CD4-positive, alpha-beta T cell treated with Interleukin-12 subunit alpha and Interleukin-12 subunit beta, for 1 hour (primary cell): ENCODE measurements around the gene EFEMP1.

ENCODE experiments used
- DNase-seq: peaks from one replicate; pipeline ENCODE4 v3.0.0-alpha.2; 2020

Gene EFEMP1, protein sequence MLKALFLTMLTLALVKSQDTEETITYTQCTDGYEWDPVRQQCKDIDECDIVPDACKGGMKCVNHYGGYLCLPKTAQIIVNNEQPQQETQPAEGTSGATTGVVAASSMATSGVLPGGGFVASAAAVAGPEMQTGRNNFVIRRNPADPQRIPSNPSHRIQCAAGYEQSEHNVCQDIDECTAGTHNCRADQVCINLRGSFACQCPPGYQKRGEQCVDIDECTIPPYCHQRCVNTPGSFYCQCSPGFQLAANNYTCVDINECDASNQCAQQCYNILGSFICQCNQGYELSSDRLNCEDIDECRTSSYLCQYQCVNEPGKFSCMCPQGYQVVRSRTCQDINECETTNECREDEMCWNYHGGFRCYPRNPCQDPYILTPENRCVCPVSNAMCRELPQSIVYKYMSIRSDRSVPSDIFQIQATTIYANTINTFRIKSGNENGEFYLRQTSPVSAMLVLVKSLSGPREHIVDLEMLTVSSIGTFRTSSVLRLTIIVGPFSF

DNA sequence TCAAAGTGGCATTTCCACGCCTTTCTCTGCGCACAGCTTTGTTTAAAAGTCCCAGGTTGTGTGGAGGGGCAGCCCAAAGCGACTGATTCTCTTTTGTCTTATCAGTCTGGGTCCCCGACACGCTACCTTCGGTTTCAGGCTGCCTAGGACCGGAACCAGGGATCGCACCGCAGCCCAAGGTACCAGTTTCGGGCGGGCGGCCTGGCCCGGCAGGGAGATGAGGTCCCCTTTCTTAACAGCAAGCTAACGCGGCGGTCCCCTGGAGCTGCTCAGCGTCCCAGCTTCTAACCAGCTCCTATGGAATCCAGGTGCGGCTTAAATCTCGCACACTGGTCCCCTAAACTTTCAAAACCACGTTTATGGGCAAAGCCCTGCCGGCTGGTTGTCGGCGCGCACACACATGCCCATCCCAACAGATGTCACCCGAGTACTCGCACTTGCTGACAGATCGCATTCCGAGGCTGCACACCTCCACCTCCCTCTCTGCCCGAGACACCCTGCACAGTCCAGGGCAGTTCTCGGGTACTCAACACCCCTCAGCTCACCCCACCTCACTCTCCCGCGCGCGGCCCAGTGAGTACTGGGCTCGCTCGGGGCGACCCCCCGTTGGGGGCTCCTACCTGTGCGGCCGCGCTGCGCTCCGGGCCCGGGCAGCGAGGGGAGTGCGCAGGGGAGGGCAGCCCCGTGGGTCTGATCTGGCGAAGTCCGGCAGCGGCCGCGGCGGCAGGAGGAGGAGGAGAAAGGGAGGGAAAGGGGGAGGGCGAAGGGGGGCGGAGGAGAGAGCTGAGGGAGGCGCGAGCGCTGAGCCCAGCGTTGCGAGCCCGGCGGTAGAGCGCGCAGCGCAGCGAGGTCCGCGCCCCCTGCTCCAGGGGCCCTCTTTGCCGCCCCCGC is at the start of gene EFEMP1:
TSS of gene EFEMP1 (minus strand) at position 692 of the 891 bp plus-strand sequence. CDS start 1,342 bp downstream, outside the sequence.
- DNase-seq: no peak

- DNase-seq: no peak
Observed at GRCh38 chr2:55970500-55970899, 46.9 kb upstream of the EFEMP1 start.

DNA sequence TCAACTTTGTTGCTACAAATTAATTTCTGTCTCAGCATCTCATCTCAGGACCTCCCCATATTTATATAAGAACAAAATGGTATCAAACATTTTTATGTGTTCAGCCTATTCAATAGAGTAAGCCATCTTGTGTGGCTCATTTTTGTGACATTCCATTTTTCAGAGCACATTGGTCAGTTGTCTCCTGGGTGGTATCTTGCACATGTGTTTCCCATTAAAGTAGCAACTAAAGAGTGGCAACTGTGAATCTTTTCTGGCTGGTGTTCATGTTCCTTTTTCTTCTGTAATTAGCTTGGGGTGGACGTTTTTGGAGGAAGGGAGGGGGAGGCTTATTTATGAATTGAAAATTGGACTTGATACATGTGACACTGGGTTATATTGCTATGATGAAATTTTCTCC is 45.4 kb upstream of the EFEMP1 start:
- DNase-seq: no peak

DNA sequence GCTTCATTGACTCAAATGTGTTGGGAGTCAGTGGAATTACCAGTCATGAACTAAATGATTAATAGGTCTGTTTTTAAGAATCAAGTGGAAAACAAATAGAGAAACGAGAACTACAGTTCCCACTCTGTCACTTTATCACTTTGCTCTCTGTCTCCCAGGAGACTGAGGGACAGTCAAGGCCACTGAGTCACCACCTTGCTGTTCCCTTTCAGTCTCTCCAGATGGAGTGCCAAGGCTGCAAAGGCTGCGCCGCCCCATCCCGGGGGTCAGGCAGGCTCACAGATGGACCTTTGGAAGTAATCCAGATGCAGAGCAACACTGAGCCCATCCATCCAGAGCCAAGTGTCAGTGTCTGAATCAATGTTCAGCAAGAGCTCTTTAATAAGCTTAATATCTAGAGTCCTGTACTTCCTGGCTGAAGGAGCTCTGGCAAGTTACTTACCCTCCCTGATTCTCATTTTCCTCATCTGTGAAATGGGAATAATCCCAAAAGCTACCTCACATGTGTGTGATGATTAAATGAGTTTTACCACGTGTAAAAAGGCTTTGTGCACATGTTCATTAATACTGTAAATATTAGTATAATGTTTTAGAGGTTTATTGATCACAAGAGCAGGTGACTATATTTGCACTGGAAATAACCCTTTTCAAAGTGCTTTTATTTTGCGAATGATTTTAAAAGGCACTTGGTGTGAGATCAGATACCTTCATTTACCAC is 43.0 kb upstream of the EFEMP1 start:
- no peak for DNase-seq

- DNase-seq: no peak
Observed at GRCh38 chr2:55965966-55966365, 42.4 kb upstream of the EFEMP1 start.

DNA sequence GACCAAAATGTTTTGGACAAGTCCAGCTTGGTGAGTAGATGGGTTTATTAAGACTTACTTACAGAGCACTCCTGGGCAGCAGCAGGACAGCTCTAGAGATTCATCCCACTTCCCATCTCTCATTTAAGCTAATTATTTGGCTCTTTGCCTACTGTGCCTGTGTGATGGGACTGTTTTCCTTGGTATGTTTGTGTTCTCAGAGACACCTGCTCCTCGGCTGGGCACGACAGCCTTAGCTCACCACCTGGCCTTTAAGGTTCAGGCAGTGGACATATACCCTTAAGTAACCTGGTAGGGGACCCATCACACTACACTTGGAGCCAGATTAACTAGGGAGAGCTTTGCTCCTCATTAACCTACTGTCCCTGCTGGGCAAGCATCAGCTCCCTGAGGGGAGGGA is 41.7 kb upstream of the EFEMP1 start:
- no peak for DNase-seq

- no peak for DNase-seq
Observed at GRCh38 chr2:55962915-55963314, 39.3 kb upstream of the EFEMP1 start.

- no peak for DNase-seq
Observed at GRCh38 chr2:55961318-55961911, 37.8 kb upstream of the EFEMP1 start.

DNA sequence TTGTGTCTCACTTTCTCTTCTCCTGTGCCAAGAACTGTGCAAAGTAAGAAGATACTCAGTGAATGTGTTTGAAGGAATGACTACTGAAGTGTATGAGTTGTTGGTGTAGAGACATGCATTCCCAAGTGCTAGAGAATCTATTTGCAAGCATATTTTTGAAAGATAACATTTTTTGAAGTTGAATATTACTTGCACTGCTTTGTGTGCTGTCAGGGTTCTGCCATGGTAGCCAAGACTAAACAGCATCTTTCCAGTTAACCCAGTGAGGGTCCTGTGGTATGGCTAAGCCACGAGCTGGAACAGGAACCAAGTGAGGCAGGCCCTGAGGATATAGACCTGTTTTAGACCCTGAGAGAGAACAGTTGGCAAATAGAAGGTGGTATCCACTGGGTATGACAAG is 35.2 kb upstream of the EFEMP1 start:
- no peak for DNase-seq

- DNase-seq: no peak
Observed at GRCh38 chr2:55957142-55957541, 33.6 kb upstream of the EFEMP1 start.

DNA sequence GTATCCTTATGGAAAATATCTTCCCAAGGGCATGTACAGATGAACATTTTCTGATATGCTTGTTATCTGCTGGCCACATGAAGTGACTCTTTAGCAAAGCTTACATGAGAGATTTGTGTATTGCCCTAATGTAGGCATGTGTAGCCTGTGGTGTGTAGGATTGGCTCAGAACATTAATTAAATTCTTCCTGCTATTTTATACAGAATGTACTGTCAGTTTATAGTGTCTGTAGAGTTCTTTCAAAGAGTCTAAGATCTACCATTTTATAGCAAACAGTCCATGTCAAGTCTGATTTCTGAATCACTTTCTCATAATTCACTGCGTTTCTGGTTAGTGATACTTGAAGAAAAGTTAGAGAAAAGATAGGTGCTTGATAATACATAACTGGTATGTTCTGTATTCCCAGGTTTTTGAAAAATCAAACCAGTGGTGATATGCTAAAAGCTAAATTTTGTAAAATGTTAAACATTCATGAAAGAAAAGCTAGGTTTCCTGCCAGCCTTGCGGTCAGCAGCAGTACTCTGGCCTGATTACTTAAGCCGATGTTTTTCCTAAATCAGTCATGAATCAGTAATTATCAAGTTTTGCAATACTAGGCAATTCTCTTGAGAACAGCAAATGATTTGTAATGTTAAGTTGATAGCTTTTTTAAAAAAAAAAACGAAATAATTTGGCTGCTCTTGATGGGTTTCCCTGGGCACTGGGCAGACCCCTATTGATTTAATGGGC is 30.9 kb upstream of the EFEMP1 start:
- DNase-seq: no peak

GRCh38 chr2:55952415-55952814 is 28.8 kb upstream of the EFEMP1 start:
- DNase-seq: no peak

GRCh38 chr2:55951533-55951932 is 28.0 kb upstream of the EFEMP1 start:
- DNase-seq: no peak

DNA sequence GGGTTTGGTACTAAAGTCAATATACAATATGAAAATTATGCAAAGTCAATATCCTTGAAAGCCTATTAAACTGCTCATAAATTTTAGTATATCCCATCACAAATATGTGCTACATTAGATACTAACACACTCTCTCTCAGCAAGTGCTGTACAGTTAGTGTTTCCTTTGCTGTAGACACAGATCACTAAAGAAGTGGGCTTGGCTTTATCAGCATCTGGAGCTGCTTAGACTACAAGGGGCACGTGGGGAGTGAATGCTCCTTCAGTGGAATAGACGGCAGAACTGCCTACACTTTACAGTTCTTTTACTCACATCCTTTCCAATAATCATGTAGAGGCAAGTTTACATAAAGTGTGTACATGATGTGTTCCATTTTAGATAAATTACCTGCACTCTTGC is 26.0 kb upstream of the EFEMP1 start:
- no peak for DNase-seq

GRCh38 chr2:55949211-55949610 is 25.6 kb upstream of the EFEMP1 start:
- no peak for DNase-seq

DNA sequence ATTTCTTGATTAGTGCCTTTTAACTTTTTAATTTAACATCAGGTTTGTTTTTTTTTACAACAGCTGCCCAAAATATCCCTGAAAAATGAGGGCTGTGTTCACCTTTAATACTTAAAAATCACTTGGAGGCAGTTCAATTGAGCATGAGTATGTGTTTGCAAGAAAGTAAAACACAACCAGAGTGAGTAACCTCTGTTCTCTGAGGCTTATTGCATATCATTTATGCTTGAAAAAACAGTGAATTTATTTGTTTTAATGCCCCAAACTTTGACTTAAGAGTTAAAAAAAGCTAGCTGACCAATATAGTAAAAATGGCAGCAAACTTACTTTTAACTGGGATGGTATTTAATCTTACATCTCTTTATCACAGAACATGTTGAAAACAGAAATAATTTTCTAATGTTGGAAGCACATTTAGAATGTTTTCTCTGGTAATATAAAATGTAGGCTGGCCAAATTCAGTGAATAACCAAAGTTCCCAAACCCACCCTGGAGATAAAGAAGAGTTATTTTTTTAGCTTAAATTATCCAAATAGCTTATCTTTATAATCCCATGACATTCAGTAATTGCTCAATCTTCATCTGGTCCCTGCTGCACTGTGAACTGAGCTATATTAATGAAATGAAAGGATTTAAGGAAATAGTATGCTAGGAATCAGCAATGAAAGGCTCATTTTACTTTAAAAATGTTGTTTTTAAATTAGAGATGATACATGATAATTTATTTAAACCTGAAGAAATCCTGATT is 24.8 kb upstream of the EFEMP1 start:
- DNase-seq: no peak

GRCh38 chr2:55947752-55948151 is 24.2 kb upstream of the EFEMP1 start:
- DNase-seq: no peak

GRCh38 chr2:55946793-55947192 is 23.2 kb upstream of the EFEMP1 start:
- no peak for DNase-seq

DNA sequence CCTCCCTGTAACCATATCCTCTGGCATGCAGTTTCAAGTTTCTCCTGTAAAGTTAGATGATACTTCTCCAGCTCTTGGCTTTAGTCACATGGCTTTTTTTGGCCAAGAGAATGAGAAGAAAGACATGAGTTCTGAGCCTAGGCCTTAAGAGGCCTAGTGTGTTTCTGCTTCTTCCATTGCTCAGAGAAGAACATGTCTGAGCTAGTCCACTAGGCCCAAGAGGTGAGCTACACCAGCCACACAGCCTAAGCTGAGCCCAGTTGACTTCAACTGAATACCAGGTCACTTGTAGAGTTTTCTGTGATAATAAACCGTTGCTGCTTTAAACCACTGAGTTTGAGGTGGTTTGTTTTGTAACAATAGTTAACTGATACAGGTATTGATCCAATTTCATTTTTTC is 19.9 kb upstream of the EFEMP1 start:
- no peak for DNase-seq

DNA sequence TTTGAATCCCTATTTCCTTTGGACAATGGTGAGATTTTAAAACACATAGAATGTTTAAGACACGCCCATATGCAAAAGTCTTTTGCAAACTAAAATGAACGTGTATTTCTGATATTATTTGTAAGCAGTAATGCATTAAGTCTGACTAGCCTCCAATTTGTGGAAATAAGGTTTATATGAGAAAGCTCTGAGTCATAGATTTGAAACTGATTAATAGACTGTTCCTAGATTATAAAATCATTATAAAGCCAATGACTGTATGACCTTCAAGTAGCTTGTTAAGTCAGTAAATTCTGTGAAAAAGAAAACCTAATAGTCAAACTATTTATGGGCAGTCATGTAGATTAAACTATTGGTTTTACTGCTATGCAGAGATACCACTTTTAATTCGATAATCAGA is 12.8 kb upstream of the EFEMP1 start:
- no peak for DNase-seq

DNA sequence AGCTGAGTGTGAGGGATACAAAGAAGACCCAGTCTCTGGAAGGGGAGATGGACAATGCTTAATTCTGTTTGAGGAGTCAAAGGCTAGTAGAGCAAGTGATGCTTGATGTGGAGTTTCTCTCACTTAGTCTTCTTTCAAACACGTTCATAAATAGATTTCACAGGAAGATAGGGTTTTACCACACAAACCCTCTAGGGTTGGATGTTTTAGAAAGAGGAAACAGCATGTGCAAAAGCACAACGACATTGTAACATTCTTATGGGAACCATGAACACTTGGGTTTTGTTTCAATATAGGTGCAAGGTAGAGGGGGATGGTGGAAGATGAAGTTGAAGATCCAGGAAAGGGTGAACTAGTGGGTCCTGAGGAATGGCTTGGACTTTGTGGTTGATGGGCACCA is 10.8 kb upstream of the EFEMP1 start:
- no peak for DNase-seq
